ENCODE measurements around the gene TMEM59. TPM values are rescaled to one million over a fixed set of nuclear protein-coding genes. Genes with fewer than 3 reads are reported as not detected.

Gene TMEM59
- total RNA-seq, 2 donors from 2014 or later, result 148 to 179 TPM

DNA sequence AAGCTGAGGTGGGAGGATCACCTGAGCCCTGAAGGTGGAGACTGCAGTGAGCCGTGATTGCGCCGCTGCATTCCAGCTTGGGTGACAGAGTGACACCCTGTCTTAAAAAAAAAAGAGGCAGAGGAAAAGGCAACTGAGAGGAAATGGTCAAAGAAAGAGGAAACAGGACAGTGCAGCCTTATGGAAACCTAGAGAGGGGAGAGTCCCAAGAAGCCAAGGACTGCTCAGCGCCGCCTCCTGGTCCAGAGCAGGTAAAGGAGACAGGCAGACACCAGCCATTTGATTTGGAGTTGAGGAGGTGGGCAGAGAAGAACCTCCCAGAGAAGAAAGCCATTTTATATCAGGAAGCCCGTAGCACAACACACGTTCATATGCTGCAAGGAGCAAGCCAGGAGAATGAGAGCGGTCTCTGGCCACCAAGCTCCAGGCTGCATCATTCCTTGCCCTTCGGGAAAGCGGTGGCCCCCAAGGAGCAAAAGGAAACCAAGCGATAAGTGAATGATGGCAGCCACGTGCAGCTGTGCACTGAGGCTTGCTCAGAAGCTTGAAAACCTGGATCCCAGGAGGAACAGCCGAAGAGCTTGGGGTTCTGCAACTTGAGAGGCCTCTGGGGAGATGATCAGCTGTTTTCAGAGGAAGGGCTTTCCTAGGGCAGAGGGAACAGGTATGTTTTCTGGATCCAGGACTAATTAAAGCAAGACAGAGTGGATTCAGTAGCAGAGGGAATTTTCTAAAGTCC, 73.1 kb downstream of the TMEM59 start:
- ATAC-seq (replicated peaks in 1 of 2) (no peak), DNase-seq (no peak)
- Mint-ChIP-seq H3K27me3 (ENCODE audit: low read depth) (no peaks in the 10 kb centered on the region), H3K4me1 (ENCODE audit: low read depth) (no peaks in the 10 kb centered on the region), H3K36me3 (ENCODE audit: insufficient read depth in 2 of 2) (no peaks in the 10 kb centered on the region), H3K4me3 (no peak overlapping the region), H3K9me3 (no peaks in the 10 kb centered on the region), H3K27ac (no peak overlapping the region)

Other genes with a start within 250 kb of the TMEM59 start
- gene NDC1, start 214.9 kb downstream of the TMEM59 start, total RNA-seq, result 10 to 100 TPM; 17.1 to 22.8 TPM
- gene YIPF1, start 163.4 kb downstream of the TMEM59 start, total RNA-seq, result 10 to 100 TPM; 33.7 to 48.5 TPM
- gene DIO1, start 159.0 kb downstream of the TMEM59 start, total RNA-seq, result not detected
- gene IFT25, start 107.5 kb downstream of the TMEM59 start, total RNA-seq, result 10 to 100 TPM; 59.6 to 68.3 TPM
- 10 to 100 TPM; 39.0 to 40.3 TPM for gene LRRC42, start 106.9 kb downstream of the TMEM59 start, total RNA-seq
- not detected for gene LDLRAD1, start 35.0 kb downstream of the TMEM59 start, total RNA-seq
- 10 to 100 TPM; 13.8 to 17.0 TPM for gene TCEANC2, start 404 bp upstream of the TMEM59 start, total RNA-seq
- not detected for gene CDCP2, start 99.8 kb upstream of the TMEM59 start, total RNA-seq
- gene CYB5RL, start 146.8 kb upstream of the TMEM59 start, total RNA-seq, result 10 to 100 TPM in 1 of 2 donors, 1 to 10 TPM in 1; 8.4 to 14.0 TPM
- 100 to 1,000 TPM; 150 to 166 TPM for gene MRPL37, start 147.0 kb upstream of the TMEM59 start, total RNA-seq

All from activated T-cell treated with anti-CD3 and anti-CD28 coated beads, Interleukin-2, amount 50 U/mL, for 72 hours (primary cell).